ENCODE measurements around the gene C1orf94.

C1orf94 gene

DNA sequence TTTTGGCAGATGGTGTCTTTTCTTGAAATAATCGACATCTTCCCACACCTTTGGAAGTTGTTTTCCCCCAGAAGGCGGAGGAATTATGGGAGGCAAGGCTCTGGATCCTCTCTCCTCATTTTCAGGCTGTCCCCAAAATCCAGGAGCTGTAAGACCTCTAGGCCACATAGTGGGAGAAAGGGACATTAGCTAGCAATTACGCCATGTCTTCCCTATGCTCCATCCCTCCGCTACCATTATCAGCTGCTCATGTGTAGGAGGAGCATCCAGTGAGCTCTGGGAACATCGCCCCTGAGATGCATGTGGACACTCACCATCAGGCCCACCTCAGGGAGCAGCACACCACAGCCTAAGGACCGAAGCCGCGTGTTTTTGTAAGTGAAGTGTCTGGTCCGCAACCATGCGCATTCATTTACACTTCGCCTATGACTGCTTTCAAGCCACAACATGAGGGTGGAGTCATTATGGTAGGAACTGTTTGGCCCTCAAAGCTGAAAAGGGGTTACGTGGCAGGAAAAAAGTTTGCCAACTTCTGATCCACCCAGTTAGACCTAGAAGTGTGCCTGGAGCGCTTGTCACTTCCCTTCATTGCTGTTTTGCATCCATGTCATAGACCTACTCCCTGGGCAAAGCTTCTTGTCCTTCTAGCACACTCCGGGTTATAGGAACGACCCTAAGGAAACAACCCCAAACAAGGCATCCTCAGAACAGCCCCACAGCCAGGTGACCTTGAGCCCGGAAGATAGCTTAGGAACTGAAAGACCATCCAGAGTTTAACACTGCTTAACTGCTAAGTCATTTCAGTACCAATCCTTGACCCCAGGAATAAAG lies 85.5 kb downstream of the C1orf94 start:
- no peak for DNase-seq (ENCODE audit: low spot score)

DNA sequence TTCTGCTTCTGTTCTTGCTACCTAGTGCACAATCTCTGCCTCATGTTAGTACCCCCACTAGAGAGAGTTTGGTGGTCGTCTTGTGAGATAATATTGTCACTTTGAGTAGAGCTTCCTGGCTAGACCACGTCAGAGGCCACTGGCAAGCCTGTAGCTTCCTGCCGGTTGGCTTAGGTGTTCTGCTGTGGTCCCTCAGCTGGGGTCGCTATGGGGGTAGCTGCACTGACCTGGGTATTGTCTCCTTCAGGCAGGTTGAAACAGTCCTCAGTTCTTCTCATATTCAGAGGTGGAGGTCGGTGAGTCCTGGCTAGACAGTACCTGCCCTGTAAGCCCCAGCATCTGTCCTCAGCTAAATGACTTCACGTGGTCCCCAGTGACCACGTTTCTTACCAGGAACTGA lies 86.2 kb downstream of the C1orf94 start:
- no peak for DNase-seq (ENCODE audit: low spot score)

GRCh38 chr1:34263406-34263805 lies 86.7 kb downstream of the C1orf94 start:
- no peak for DNase-seq (ENCODE audit: low spot score)

- DNase-seq (ENCODE audit: low spot score): no peak
Observed at GRCh38 chr1:34265396-34265795, 88.7 kb downstream of the C1orf94 start.

DNA sequence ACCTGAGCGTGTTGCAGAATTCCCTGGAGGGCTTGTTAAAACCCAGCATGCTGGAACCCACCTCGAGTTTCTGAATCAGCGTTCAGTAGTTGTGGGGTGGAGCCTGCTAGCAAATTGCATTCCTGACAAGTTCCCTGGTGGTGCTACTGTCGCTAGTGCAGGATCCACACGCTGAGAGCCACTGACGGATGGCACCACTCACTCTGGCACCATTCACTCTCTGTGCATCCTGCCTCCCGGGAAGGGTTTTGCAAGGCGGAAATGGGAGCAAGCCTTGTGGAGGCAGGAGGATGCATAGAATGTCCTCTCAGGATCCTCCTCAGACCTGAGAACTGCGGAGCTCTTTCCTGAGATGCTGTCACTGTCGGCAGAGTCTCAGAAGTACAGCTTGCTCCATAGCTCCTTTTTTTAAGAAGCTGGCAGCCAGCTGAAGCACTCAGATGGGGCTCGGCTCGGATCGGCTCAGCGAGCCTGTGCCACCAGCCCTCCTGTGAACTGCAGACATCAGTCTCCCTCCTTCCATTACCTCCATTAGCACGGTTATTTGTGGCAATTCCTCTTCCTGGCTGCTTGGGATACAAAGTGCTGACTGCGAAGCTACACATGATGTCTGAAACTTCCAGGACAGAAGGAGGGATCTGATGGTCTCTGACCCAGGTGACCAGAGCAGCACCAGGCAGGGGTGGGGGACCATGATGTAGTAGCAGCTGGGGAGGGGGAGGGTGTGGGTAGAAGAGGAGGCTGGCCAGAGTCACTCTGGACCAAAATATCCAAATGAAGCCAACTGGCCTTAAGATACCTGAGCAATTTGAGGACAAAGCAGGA lies 89.6 kb downstream of the C1orf94 start:
- no peak for DNase-seq (ENCODE audit: low spot score)

GRCh38 chr1:34267326-34267725 lies 90.6 kb downstream of the C1orf94 start:
- peak; percentile 4 for DNase-seq (ENCODE audit: low spot score)

DNA sequence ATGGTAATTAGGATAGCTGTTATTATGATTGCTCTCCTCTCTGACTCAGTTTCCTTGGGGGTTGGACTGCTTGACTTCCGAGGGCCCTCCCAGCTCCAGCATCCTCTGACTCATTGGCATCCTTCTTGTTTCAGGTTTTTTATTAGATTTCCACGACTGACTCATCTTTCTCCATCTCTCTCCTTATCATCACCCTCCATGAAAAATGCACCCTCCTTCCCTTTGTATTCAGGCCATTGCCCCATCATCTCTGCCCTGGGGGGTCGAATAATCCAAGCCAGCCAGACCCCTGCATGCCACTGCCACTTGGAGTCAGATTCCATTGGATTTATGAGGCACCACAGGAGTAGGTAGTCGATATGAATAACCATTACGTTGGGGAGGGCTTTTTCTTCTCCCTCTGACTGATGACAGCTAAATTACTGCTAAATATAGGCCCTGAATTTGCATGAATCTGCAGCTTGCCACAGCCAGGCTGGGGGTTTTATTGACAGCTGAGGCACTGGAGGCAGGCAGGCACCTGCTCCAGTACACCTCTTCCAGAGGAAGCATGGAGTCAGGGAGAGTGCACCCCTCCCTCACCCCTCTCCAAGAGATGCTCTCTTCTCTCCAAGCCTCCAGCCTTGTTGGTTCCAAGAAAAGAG lies 91.7 kb downstream of the C1orf94 start:
- DNase-seq (ENCODE audit: low spot score): peak; percentile 80
